ENCODE results near the gene RHOT2.
A peak's percentile ranks its signal among the peaks of the same experiment; 100 is the strongest.

The RHOT2 gene

DNA sequence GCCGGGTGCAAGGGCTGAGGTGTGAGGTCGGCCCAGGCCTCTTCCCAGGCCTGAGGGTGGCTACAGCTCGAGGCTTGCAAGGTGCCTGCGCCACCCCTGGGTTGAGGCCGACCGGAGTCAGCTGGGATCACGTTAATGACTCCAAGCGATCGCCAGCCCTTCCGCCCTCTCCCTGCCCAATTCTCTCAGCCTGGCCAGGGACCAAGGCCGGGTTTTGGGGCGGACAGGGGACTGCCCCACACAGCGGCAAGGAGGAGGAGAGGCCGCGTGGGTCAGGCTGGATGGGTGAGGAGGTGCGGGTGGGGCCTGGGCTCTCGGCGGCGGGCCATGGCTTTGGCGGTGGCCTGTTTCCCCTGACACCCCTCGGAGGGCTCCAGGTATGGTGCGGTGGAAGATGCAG lies 25.4 kb downstream of the RHOT2 start:
- no peak overlapping the region for H3K4me3 ChIP-seq (ENCODE audit: low read depth, low read length)
- TF ChIP-seq, protein P1, sequence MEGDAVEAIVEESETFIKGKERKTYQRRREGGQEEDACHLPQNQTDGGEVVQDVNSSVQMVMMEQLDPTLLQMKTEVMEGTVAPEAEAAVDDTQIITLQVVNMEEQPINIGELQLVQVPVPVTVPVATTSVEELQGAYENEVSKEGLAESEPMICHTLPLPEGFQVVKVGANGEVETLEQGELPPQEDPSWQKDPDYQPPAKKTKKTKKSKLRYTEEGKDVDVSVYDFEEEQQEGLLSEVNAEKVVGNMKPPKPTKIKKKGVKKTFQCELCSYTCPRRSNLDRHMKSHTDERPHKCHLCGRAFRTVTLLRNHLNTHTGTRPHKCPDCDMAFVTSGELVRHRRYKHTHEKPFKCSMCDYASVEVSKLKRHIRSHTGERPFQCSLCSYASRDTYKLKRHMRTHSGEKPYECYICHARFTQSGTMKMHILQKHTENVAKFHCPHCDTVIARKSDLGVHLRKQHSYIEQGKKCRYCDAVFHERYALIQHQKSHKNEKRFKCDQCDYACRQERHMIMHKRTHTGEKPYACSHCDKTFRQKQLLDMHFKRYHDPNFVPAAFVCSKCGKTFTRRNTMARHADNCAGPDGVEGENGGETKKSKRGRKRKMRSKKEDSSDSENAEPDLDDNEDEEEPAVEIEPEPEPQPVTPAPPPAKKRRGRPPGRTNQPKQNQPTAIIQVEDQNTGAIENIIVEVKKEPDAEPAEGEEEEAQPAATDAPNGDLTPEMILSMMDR (IDR thresholded peaks at IDR 0.05; ENCODE audit: borderline replicate concordance, insufficient read depth, low read depth, low read length), result no peak

DNA sequence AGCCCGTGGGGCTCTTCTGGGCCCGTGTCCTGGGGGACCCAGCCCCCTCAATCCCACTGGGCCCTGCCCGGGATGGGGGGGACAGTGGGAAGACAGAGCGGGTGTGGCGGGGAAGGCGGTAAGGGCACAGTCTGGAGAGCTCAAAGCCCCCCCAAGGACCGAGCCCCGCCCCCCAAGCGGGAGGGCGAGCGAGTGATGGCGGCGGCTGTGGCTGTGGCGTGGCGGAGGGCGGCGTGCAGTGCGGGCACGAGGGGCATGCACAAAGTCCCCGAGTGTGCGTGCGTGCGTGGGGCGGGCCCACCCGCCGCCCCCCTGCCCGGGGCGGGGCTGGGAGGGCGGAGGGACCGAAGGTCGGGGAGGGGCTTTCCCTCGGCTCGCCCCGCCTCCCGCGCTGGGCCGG lies 25.8 kb downstream of the RHOT2 start:
- H3K4me3 ChIP-seq (ENCODE audit: low read depth, low read length), result no peak overlapping the region
- TF ChIP-seq, protein P1 (IDR thresholded peaks at IDR 0.05; ENCODE audit: borderline replicate concordance, insufficient read depth, low read depth, low read length), result no peak

DNA sequence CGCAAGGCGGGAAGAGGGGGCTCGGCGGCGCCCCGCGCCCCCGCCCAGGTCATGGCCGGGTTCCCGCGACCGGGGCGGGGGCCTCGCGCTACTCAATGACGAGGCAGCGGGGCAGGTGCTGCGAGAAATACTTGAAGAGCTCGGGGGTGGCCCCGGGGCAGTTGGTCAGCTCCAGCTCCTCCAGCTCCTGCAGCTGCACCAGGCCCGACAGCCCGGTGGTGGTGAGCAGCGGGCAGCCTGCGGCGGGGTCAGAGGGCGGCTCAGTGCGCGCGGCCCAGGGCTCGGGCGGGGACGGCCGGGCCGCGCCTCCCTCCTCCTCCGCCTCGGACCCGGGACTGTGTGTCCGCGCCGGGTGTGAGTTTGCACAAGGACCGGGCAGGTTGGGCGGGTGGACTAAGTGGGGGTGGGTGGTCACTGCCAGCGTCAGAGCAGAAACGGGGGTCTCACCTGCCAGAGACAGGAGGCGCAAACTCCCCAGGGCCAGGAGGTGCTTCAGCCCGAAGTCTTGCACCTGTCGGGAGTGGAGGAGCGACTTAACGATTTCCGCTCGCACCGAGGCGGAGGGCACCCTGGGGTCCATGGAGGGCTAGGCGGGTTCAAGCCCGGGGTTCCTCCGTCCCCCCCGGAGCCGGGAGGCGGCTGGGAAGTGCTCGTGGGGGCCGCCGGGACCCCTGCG lies 26.4 kb downstream of the RHOT2 start:
- no peak overlapping the region for H3K4me3 ChIP-seq (ENCODE audit: low read depth, low read length)
- TF ChIP-seq, protein P1 (IDR thresholded peaks at IDR 0.05; ENCODE audit: borderline replicate concordance, insufficient read depth, low read depth, low read length), result no peak

DNA sequence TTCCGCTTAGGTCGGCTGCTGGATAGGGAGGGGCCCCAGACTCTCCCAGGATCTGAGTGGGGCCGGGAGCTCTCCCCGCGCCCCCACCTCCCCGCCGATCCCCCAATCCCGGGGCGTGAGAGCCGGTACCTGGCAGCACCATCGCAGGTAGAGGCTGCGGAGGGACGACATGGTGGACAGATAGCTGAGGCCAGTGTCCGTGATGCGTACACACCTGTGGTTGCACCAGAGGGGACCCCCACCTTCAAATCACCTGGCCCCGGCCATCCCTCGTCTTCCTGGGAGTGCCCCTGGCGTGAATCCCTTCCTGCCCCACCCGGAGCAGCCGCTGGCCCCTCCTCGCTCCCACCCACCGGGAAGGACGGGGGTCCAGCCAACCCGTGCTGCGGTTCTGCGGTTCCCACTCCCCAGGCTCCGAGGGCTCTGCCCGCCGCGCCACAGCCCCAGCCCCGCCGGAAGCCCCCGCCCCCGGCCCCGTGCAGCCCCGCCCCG lies 27.0 kb downstream of the RHOT2 start:
- H3K4me3 ChIP-seq (ENCODE audit: low read depth, low read length), result peak overlapping the region; percentile 29
- TF ChIP-seq, protein P1 (IDR thresholded peaks at IDR 0.05; ENCODE audit: borderline replicate concordance, insufficient read depth, low read depth, low read length), result no peak

DNA sequence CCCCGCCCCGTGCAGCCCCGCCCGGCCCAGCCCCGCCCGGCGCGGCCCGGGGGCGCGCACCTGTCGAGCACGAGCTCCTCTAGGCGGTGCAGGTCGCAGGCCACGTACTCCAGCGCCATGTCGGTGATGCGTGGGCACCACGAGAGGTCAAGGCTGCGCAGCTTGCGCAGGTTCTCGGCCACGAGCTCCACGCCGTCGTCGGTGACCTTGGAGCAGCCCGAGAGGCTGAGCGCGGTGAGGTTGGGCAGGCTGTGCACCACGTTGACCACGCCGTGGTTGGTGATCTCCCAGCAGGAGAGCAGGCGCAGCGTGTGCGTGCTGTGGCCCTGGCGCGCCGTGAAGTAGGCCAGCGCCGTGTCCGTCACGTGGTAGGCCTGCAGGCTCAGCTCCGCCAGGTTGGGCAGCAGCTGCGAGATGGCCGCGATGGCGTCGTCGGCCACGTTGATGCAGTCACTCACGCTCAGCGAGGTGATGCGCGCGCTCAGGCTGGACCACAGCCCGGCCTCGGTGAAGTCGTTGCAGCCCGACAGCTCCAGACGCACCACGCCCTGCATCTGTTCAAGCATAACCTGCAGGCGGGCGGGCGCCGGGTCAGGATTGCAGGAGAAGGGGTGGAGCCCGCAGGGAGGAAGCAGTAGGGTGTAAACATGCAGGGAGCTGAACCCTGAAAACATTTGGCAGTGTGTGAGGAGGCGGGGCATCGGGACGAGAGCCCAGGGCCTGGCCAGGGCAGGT lies 27.6 kb downstream of the RHOT2 start:
- TF ChIP-seq, protein P1 (IDR thresholded peaks at IDR 0.05; ENCODE audit: borderline replicate concordance, insufficient read depth, low read depth, low read length), result no peak
- peak overlapping the region; percentile 26 for H3K4me3 ChIP-seq (ENCODE audit: low read depth, low read length)

DNA sequence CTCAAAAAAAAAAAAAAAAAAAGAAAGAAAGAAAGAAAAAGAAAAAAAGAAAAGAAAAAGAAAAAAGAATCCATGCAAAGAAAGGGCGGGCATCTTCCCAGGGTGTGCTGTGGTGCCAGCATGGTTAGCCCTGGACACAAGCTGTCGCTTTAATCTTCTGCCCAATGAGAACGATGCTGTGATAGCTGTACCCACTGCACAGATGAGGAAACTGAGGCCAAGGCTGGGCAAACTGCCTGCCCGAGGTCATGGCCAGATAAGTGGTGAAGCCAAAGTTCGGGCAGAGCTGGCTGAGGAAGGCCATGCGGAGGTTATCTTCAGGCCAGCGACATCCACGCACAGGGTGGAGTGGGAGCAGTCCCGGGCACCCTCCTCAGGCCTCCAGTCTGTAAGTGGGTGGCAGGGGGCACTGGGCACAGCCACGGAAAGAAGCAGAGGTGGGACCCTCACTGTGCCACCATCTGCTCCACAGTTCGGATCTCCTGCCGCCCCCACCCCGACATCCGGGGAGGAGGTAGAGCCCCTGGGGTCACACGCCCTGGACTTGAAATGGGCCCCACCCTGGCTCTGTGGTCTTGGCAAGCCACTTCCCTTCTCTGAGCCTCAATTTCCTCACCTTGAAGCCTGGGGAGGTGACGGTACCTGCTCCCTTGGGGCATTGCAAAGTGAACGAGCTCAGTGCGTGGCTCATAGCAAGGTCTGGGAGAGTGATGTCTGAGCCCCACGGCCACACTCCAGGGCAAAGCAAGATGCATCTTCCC lies 31.2 kb downstream of the RHOT2 start:
- no peak overlapping the region for H3K4me3 ChIP-seq (ENCODE audit: low read depth, low read length)
- TF ChIP-seq, protein P1 (IDR thresholded peaks at IDR 0.05; ENCODE audit: borderline replicate concordance, insufficient read depth, low read depth, low read length), result no peak

All from GM12875 (cell line).